HG02759 (cell line): ENCODE data around the gene PDCD6IP.
"Not testable (repeated sequence)": the region's sequence is repeated elsewhere in the genome, so short reads cannot be mapped to it uniquely, and the experiment has no call there.

Experiments
- ATAC-seq: cut with Tn5 transposase; IDR thresholded peaks from one replicate; pipeline ENCODE4 v1.9.1; 2021; ENCODE audit warnings: mild to moderate bottlenecking, moderate library complexity; ENCODE audit not compliant: unreplicated experiment

PDCD6IP gene

DNA sequence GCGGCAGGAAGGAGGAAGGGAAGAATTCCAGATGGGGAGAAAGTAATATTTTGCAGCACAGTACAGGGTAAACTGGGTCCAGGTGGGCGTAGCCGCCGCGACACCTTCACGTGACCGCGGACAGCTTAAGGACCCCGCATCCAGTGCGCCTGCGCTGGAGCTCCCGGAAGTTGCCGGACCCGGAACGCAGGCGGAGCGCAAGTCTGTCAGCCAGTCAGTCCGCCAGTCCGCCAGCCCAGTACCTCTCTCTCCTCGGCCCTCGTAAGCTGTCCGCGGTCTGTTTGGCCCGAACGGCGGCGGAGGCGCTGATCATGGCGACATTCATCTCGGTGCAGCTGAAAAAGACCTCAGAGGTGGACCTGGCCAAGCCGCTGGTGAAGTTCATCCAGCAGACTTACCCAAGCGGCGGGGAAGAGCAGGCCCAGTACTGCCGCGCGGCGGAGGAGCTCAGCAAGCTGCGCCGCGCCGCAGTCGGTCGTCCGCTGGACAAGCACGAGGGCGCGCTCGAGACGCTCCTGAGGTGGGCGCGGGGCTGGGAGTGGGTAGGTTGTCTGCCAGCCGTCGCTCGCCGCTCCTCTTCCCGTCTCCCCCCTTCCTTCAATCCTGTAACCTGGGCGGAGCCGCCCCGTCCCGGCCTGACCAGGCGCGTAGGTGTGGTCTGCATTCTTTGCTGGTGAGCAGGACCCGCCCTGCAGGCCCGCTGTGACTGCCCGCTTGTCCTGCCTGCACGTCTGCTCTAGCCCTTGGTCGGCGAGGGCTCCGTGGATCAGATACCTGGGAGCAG, at the start of gene PDCD6IP:
Gene PDCD6IP (plus strand): TSS at position 213 of the 784 bp plus-strand sequence. CDS start 99 bp downstream, at position 312.
- peak; percentile 91 for ATAC-seq

DNA sequence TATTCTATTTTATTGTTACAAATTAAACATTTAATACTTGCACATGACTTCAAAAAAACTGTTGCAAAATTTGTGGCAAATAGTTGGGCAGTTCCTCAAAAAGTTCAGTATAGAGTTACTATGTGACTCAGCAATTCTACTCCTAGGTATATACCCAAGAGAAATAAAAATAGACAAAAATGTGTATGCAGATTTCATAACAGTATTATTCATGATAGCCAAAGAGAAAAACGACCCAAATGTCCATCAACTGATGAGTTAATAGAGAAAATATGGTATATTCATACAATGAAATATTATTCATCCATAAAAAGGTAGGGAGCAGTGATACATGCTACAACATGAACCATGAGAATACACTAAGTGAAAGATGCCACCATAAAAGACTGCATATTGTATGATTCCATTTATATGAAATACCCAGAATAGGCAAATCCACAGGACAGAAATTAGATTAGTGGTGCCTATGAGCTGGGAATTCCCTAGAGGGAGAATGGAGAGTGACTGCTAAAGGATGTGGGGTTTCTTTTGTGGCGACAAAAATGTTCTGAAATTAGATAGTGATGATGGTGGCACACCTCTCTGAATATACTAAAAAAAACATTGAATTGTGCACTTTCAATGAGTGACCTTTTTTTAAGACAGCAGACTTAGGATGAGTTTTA, 48.8 kb upstream of the PDCD6IP start:
- ATAC-seq, result no peak

DNA sequence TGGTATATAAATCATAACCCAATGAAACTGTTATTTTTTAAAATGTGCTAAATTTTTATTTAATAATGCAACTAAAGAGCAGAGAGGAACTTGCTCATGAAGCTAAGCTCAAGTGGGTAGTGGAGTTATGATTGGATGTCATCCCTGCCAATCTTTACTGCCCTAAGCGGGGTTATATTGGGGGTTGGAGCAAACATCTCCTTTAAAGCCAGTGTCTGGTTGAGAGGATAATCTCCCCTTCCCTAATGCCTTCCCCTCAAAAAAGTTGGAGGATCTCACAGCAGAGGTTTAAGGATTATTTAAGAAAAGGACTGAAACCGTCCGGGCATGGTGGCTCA, 48.2 kb upstream of the PDCD6IP start:
- ATAC-seq, result no peak

GRCh38 chr3:33751336-33751735, 47.1 kb upstream of the PDCD6IP start:
- ATAC-seq, result no peak

GRCh38 chr3:33754391-33754790, 44.0 kb upstream of the PDCD6IP start:
- not testable (repeated sequence) for ATAC-seq

DNA sequence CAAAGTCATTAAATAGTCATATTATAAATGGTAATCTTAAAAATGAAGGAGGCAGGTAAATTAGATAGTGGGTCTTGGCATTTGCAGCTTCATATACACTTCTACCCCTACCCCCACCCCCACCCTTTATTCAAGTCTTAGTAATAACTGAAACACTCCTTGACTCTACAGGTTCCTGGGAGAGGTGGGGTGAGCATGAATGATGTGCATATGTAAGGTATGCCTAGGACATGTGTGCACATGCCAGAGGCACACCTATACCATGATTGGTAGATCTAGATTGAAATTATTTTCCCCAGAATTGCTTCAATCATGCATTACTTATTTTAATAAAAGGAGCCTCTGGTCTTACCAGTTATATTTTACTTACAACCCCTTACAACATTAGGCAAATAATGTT, 40.1 kb upstream of the PDCD6IP start:
- ATAC-seq, result no peak

GRCh38 chr3:33758864-33759263, 39.6 kb upstream of the PDCD6IP start:
- no peak for ATAC-seq

GRCh38 chr3:33768578-33769330, 29.7 kb upstream of the PDCD6IP start:
- no peak for ATAC-seq

GRCh38 chr3:33773637-33774036, 24.8 kb upstream of the PDCD6IP start:
- ATAC-seq, result no peak

GRCh38 chr3:33775363-33775762, 23.1 kb upstream of the PDCD6IP start:
- ATAC-seq, result no peak

DNA sequence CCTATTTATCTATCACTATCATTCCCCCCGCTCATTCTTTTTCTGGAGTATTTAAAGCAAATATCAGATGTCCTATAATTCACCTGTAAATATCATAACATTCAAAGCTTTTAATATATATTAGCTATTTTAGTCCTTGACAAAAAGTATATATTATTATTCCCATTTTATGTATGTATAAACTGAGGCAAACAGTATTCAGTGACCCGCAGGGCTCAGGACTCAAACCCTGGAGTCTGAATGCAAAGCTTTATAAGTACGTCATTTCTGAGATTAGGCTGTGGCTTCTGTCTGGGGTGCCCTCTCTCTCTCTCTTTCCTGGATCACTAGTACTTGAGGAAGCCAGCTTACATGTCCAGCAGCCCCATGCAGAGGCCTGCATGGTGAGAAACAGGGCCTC, 20.4 kb upstream of the PDCD6IP start:
- no peak for ATAC-seq

GRCh38 chr3:33779751-33780150, 18.7 kb upstream of the PDCD6IP start:
- ATAC-seq, result no peak

DNA sequence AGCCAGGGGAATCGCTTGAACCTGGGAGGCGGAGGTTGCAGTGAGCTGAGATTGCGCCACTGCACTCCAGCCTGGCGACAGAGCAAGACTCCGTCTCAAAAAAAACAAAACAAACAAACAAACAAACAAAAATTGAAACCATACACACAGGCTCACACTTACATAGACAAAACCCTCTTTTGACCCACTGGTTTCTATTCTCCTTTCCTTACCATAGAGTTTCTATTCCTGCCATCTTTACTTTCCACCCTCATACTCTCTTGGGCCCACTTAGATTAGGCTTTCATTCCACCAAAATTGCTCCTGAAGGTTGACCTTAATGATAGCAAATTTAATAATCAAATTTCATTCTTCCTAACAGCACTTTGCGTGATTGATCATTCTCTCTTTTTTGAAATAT, 17.0 kb upstream of the PDCD6IP start:
- not testable (repeated sequence) for ATAC-seq

DNA sequence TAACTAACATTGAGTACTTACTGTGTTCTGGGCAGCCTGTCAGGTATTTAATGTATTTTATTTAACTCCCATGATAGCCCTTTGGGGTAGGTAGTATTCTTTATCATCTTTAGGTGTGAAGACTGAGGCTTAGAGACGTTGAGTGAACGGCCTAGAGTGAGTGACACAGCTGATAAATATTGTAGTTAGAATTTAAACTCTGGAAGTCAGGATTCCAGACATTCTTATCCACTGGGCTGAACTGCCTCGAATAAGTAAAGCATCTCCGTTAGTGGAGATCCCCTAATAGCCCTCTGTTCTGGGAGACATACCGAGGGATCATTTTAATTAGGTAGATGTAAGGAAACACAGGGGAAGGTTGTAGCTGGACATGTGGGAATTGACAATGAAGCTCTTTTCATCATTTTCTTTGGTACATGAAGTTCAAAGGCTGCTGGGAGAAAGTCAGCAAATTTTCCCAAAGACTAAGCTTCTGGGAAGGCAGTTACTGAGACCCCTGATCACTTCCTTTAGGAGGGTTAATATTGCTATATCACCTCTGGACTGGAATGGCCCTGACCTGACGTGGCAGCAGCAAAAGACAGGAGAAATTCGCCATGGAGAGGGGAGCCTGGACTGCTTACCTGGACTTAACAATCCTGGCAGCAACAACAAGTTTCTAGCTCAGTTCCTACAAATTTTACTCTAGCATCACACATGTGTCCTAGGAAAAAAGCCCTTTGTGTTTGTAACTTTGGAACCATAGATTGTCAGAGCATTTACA, 11.7 kb upstream of the PDCD6IP start:
- no peak for ATAC-seq

DNA sequence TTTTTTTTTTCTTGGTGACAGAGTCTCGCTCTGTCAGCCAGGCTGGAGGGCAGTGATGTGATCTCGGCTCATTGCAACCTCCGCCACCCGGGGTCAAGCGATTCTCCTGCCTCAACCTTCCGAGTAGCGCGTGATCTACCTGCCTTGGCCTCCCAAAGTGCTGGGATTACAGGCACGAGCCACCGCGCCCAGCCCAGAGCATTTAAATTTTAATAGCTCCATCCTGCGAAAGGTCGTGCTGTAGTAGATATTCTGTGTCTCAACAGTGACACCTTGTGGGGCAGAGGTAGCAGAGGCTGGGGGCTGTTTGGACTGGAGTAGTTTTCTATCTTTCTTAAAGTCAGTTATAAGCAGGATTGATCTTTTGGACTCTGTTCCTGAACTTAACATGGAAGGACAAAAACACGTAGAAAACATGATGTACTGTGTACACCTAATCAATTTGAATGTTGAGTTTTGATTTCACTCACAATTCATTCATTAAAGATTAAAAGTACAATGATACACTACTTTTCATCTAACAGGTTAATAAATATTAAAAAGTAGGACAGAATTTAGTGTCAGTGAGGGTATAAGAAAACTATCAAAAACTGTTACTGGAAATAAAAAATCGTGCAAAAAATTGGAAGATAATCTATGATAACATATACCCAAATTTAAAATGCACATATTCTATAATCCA, 11.0 kb upstream of the PDCD6IP start:
- peak; percentile 74 for ATAC-seq

DNA sequence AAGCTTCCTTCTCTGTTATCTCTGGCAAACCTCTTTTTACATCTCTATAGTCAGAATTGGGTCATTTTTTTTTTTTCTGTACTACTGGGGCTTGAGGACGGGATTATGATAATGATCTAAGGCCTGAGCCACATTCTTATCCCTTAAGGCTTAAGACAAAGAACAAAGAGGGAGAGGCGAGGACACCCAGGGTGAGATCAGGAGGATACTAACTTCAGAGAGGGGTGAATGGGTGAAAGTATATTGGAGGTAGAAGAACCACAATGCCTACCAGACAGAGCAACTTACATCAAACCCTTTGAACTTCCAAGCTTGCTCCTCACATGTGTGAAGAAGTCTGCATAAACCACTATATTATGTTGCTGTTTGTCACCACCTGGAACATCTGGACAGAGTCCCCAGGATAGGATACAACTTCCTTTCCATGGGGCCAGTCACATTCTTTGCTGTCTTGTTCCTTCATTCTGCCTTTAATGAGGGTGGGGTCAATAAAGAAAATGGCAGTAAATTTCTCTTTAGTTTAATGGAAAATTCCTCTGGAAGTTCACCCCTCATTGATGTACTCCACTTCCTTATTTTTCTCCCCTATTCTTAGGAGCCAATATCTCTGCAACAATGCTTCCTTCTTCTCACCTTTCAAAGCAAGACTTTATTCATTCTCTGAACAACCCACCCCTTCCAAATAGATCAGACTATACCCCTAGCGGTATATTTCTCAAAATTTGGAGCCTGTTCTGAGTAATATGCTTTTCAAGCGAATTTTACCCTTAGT, 9.1 kb upstream of the PDCD6IP start:
- no peak for ATAC-seq

- no peak for ATAC-seq
These were observed 8.3 kb upstream of the PDCD6IP start for GRCh38 chr3:33790091-33790490.

- ATAC-seq, result peak; percentile 72
These were observed 6.8 kb upstream of the PDCD6IP start for GRCh38 chr3:33791477-33792166.
